Fibroblast of pulmonary artery (primary cell): Measurements from ENCODE around the gene SNX15.

Experiments
- DNase-seq: peaks from one replicate; pipeline ENCODE4 v3.0.0-alpha.2; 2010; ENCODE audit warnings: low read depth
- H3K4me3 ChIP-seq: replicated peaks from 2 replicates; pipeline ENCODE4 v1.5.1; 2011; ENCODE audit warnings: low read depth, mild to moderate bottlenecking, control low read depth, low read length, moderate library complexity
- CTCF ChIP-seq: IDR thresholded peaks from 2 replicates; pipeline ENCODE4 v1.5.1; 2011; ENCODE audit warnings: mild to moderate bottlenecking, control low read depth, low read length, inconsistent platforms; ENCODE audit errors: missing control alignments

SNX15 gene

DNA sequence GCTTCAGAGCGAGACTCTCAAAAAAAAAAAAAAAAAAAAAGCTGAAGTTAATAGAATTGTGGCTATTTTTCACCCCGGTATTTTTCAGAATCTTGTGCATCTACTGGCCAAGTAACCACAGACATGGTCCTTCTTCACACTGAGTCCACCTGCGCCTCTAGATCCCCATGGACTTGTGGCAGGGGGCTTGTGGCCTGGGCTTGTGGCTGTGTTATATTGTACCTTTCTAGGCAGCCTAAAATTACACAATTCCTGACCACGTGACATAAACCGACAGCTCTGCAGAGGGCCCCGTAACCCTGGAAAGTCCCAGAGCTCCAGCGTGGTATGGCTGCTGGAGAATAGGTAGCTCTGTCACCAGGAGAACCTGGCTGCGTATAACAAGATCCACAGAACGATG lies 42.0 kb downstream of the SNX15 start:
- DNase-seq, result peak; percentile 19
- no peak for TF ChIP-seq CTCF
- H3K4me3 ChIP-seq, result no peak overlapping the region

DNA sequence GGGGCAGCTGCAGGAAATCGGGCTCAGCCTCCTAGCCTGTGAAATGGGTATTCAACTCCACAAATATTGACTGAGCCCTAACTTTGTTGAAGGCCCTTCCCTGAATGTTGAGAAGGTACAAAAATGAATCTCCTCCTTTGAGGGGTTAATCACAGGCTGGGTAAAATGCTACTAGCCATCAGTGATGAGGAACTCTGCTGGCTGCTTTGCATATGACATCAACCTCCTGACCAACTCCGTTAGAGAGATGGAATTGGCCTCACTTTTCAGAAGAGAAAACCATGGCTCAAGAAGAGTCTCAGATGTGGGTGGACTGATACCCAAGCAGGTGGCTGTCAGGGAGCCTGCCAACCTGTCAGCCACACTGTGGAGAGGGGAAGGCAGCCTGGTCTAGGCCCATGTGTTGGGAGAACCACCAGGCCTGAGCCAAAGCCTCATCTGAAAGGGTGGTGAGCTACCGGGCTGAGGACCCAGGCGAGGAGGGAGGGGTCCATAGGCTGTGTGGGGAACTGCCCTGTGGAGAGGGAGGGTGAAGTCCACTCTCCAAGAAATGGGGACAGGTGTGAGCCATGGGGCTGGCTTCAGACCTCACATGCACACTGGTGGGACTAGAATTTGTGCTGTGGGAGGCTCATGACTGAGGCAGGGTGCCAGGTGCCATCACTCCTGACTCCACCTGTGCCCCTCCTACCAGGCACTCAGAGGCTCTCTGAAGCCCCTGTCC lies 44.8 kb downstream of the SNX15 start:
- no peak for DNase-seq
- H3K4me3 ChIP-seq, result no peak overlapping the region
- TF ChIP-seq CTCF, result no peak

- no peak overlapping the region for H3K4me3 ChIP-seq
- TF ChIP-seq CTCF, result no peak
- DNase-seq, result no peak
These were observed 45.4 kb downstream of the SNX15 start for GRCh38 chr11:65072631-65072966.

GRCh38 chr11:65077451-65077850 lies 50.2 kb downstream of the SNX15 start:
- no peak overlapping the region for H3K4me3 ChIP-seq
- TF ChIP-seq CTCF, result no peak
- no peak for DNase-seq

DNA sequence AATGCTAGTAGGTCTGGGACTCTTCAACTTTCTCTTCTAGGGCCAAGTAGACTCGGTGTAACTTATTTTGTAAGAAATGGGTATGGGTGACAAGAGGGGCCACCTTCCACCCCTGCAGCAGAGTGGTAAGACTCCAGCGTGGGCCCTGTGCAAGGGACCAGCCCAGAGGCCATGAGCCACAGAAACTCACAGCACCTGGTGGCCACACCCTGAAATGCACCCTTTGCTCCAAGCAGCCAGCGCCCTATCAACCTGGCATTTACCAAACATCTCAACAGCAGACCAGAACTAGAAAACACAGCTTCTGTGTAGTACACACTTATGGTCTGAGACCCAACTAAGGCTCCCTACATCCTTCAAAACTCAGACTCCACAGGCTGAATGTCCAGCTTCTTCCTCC lies 50.9 kb downstream of the SNX15 start:
- DNase-seq, result peak; percentile 49
- no peak overlapping the region for H3K4me3 ChIP-seq
- TF ChIP-seq CTCF, result peak; percentile 54

GRCh38 chr11:65078786-65079342 lies 51.6 kb downstream of the SNX15 start:
- no peak for TF ChIP-seq CTCF
- no peak for DNase-seq
- no peak overlapping the region for H3K4me3 ChIP-seq
